Nephron (organoid): Measurements from ENCODE around the gene MAML2.
A peak's percentile ranks its signal among the peaks of the same experiment; 100 is the strongest.

Experiments used
- H3K27ac Mint-ChIP-seq, 3 experiments: 2 replicates each; pipeline ENCODE4 v1.8.0; 2020; ENCODE audit warnings: mixed read lengths in 3 of 3, mild to moderate bottlenecking in 2 of 3, moderate library complexity in 1 of 3
- H3K27me3 Mint-ChIP-seq: 2 replicates; pipeline ENCODE4 v1.8.0; 2021; ENCODE audit warnings: low read depth, mild to moderate bottlenecking, moderate library complexity, mixed read lengths
- H3K36me3 Mint-ChIP-seq: 2 replicates; pipeline ENCODE4 v1.8.0; 2020; ENCODE audit warnings: low read depth, mixed read lengths
- H3K4me1 Mint-ChIP-seq: 2 replicates; pipeline ENCODE4 v1.8.0; 2020; ENCODE audit warnings: mixed read lengths
- H3K4me3 Mint-ChIP-seq, 3 experiments: 2 replicates each; pipeline ENCODE4 v1.8.0; 2020; ENCODE audit warnings: mild to moderate bottlenecking in 3 of 3, mixed read lengths in 3 of 3, moderate library complexity in 2 of 3
- H3K9me3 Mint-ChIP-seq: 2 replicates; pipeline ENCODE4 v1.8.0; 2020; ENCODE audit warnings: mixed read lengths
- TF ChIP-seq, protein P1 (sequence below), 3 experiments: fragments of 200-600 bp; sonication (generic); IDR thresholded peaks; one replicate each; pipeline ENCODE4 v1.5.0; 2021; ENCODE audit warnings: antibody characterized with exemption in 3 of 3; ENCODE audit not compliant: unreplicated experiment in 3 of 3

Gene MAML2

GRCh38 chr11:96178049-96178886 lies 164.7 kb downstream of the MAML2 start:
- Mint-ChIP-seq H3K36me3 (peaks cover 10% of the 10 kb centered on the region), H3K9me3 (no peaks in the 10 kb centered on the region), H3K4me3 (no peak overlapping the region), H3K27ac (peak overlapping the region; percentile 39 to 95 (median 78)), H3K4me1 (peaks cover 47% of the 10 kb centered on the region), H3K27me3 (no peaks in the 10 kb centered on the region)
- TF ChIP-seq, protein P1, sequence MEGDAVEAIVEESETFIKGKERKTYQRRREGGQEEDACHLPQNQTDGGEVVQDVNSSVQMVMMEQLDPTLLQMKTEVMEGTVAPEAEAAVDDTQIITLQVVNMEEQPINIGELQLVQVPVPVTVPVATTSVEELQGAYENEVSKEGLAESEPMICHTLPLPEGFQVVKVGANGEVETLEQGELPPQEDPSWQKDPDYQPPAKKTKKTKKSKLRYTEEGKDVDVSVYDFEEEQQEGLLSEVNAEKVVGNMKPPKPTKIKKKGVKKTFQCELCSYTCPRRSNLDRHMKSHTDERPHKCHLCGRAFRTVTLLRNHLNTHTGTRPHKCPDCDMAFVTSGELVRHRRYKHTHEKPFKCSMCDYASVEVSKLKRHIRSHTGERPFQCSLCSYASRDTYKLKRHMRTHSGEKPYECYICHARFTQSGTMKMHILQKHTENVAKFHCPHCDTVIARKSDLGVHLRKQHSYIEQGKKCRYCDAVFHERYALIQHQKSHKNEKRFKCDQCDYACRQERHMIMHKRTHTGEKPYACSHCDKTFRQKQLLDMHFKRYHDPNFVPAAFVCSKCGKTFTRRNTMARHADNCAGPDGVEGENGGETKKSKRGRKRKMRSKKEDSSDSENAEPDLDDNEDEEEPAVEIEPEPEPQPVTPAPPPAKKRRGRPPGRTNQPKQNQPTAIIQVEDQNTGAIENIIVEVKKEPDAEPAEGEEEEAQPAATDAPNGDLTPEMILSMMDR (IDR thresholded peaks at IDR 0.05; ENCODE audit: unreplicated experiment in 3 of 3), result no peak

DNA sequence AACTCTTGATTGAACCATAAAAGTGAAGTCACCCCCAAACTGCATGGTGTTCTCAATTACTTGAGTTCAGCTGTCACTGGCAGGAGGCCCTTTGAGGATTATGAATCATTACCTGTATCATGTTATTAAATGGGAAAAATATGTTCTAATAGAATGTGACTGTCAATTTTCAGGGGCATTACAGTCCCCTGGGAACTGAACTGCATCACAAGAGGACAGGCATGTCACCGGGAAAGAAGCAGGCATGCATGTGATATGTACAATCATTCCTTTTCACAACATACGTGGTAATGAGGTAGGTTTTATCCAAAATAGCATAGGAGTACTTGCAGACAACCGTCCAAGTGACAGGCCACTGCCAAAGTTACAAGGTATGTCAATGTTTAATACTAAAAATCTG lies 165.8 kb downstream of the MAML2 start:
- Mint-ChIP-seq H3K36me3 (peaks cover 16% of the 10 kb centered on the region), H3K4me3 (no peak overlapping the region), H3K4me1 (peaks cover 53% of the 10 kb centered on the region), H3K27me3 (no peaks in the 10 kb centered on the region), H3K27ac (peak overlapping the region; percentile 76 to 95 (median 78)), H3K9me3 (no peaks in the 10 kb centered on the region)
- TF ChIP-seq, protein P1 (IDR thresholded peaks at IDR 0.05; ENCODE audit: unreplicated experiment in 3 of 3), result no peak

- no peak overlapping the region for H3K27ac Mint-ChIP-seq
- no peak overlapping the region for H3K4me3 Mint-ChIP-seq
- H3K27me3 Mint-ChIP-seq, result no peaks in the 10 kb centered on the region
- H3K9me3 Mint-ChIP-seq, result no peaks in the 10 kb centered on the region
- H3K36me3 Mint-ChIP-seq, result peaks cover 25% of the 10 kb centered on the region
- TF ChIP-seq, protein P1 (IDR thresholded peaks at IDR 0.05; ENCODE audit: unreplicated experiment in 3 of 3), result no peak
- peaks cover 42% of the 10 kb centered on the region for H3K4me1 Mint-ChIP-seq
These were observed 169.1 kb downstream of the MAML2 start for GRCh38 chr11:96173906-96174305.

GRCh38 chr11:96173422-96173821 lies 169.6 kb downstream of the MAML2 start:
- TF ChIP-seq, protein P1 (IDR thresholded peaks at IDR 0.05; ENCODE audit: unreplicated experiment in 3 of 3), result no peak
- Mint-ChIP-seq H3K27me3 (no peaks in the 10 kb centered on the region), H3K27ac (peak overlapping the region in 1 of 3 experiments; percentile 27), H3K4me3 (no peak overlapping the region), H3K36me3 (peaks cover 25% of the 10 kb centered on the region), H3K4me1 (peaks cover 40% of the 10 kb centered on the region), H3K9me3 (no peaks in the 10 kb centered on the region)

DNA sequence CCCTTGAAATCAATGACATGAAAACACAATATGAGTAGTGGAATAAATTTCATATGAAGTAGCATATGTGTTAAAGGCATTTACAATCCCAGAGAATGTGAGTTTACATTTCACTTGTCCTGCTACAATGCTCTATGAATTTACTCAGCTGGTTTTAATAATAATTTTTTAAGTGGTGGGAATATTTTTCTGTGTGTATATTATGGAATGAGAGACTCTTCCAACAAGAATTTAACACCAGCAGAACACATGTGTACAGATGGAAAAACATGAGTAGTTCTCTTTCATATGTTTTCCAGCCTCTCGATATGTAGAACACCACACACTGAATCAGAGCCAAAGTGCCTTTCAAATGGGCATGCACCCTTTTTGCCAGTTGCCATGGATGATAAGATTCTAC lies 170.4 kb downstream of the MAML2 start:
- no peaks in the 10 kb centered on the region for H3K9me3 Mint-ChIP-seq
- H3K27me3 Mint-ChIP-seq, result no peaks in the 10 kb centered on the region
- H3K4me3 Mint-ChIP-seq, result no peak overlapping the region
- H3K27ac Mint-ChIP-seq, result peak overlapping the region in 2 of 3 experiments; percentile 27 to 67
- peaks cover 25% of the 10 kb centered on the region for H3K36me3 Mint-ChIP-seq
- peaks cover 37% of the 10 kb centered on the region for H3K4me1 Mint-ChIP-seq
- TF ChIP-seq, protein P1 (IDR thresholded peaks at IDR 0.05; ENCODE audit: unreplicated experiment in 3 of 3), result no peak

DNA sequence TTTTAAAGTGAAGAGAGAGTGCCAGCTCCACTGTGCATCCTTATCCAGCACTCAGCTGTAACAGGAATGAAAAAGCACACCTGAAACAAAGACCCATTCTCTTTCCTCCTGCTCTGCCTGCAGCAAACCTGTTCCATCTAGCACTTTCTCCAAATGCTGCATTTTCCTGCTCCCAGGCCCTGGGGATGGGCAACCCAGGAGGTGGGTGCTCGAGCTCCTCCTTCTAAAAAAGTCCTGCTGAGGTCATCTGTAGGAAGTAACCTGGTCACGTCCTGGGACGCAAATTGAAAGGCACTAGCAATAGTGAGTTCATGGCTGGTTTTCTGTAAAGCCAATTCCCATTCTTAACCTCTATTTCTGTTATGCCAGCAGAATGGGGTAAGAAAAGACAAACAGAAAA lies 173.7 kb downstream of the MAML2 start:
- H3K36me3 Mint-ChIP-seq, result peaks cover 21% of the 10 kb centered on the region
- H3K4me1 Mint-ChIP-seq, result peaks cover 50% of the 10 kb centered on the region
- H3K9me3 Mint-ChIP-seq, result no peaks in the 10 kb centered on the region
- H3K27me3 Mint-ChIP-seq, result no peaks in the 10 kb centered on the region
- H3K27ac Mint-ChIP-seq, result peak overlapping the region; percentile 55 to 71 (median 70)
- no peak overlapping the region for H3K4me3 Mint-ChIP-seq
- TF ChIP-seq, protein P1 (IDR thresholded peaks at IDR 0.05; ENCODE audit: unreplicated experiment in 3 of 3), result no peak
